DOHH2 (cell line): ENCODE data around the gene ENKUR.

Experiments
- EZH2phosphoT487 ChIP-seq: fragments of 200-600 bp; sonication (generic); IDR thresholded peaks from 2 replicates; pipeline ENCODE4 v1.6.1; 2017; ENCODE audit warnings: borderline replicate concordance, mild to moderate bottlenecking, antibody characterized with exemption, low read length, moderate library complexity, mixed read lengths
- TF ChIP-seq, protein P1 (sequence below): fragments of 200-600 bp; sonication (generic); IDR thresholded peaks from one replicate; pipeline ENCODE4 v1.5.1; 2014; ENCODE audit warnings: antibody characterized with exemption, mild to moderate bottlenecking, low read depth, low read length; ENCODE audit not compliant: poor library complexity, severe bottlenecking

DNA sequence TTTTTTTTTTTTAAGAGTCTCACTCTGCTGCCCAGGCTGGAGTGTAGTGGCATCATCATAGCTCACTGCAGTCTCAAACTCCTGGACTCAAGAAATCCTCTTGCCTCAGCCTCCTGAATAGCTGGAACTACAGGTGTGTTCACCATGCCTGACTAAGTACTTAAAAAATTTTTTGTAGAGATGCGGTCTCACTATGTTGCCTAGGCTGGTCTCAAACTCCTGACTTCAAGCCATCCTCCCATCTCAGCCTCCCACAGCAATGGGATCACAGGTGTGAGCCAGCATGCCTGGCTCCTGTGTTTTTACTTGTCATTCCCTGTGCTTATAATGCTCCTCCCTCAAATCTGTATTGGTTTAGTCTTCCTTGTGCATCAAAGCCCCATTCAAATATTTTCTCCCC, 47.2 kb upstream of the ENKUR start:
- TF ChIP-seq, protein P1, sequence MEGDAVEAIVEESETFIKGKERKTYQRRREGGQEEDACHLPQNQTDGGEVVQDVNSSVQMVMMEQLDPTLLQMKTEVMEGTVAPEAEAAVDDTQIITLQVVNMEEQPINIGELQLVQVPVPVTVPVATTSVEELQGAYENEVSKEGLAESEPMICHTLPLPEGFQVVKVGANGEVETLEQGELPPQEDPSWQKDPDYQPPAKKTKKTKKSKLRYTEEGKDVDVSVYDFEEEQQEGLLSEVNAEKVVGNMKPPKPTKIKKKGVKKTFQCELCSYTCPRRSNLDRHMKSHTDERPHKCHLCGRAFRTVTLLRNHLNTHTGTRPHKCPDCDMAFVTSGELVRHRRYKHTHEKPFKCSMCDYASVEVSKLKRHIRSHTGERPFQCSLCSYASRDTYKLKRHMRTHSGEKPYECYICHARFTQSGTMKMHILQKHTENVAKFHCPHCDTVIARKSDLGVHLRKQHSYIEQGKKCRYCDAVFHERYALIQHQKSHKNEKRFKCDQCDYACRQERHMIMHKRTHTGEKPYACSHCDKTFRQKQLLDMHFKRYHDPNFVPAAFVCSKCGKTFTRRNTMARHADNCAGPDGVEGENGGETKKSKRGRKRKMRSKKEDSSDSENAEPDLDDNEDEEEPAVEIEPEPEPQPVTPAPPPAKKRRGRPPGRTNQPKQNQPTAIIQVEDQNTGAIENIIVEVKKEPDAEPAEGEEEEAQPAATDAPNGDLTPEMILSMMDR, result no peak
- no peak for TF ChIP-seq EZH2phosphoT487
